ENCODE data around the gene CALHM3. TPM values are rescaled to one million over a fixed set of nuclear protein-coding genes. Genes with fewer than 3 reads are reported as not detected.

The CALHM3 gene
- total and polyA plus RNA-seq, 2 donors (not counting 3 experiments of a cell fraction or from before 2014, with no cell fraction given), result not detected

DNA sequence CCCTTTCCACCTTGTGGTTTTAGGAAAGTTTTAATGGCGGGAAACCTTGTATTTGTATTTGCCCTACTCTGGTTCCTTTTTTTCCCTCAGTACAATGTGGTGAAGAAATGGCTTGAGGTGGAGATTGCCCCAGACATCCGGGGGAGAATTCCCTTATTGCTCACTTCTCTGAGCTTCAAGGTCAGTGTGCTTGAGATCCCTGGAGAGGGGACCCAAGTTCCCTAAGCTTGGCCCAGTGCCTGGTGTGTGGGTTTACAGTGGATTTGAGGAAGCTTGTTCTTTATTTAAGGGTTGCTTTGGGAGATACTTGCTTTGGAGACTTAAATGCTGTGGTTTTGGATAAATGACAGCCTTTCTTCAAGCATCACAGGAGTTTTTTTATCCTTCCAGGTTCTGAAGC, 45.2 kb downstream of the CALHM3 start:
- DNase-seq (ENCODE audit: low read depth, low spot score), result no peak
- dilution Hi-C loops (cut with MboI; ENCODE audit: extremely low pct_ligation_motif_present, low sequenced_read_pairs), result no loop called here
- no TSS peak for BruUV-seq (replicated peaks)
- H3K9me3 ChIP-seq (replicated peaks; ENCODE audit: control insufficient read depth, insufficient read depth, low read length), result no peaks in the 10 kb centered on the region
- peaks cover 5% of the 10 kb centered on the region for H3K4me1 ChIP-seq (ENCODE audit: control insufficient read depth, extremely low read depth, insufficient read depth, low read length)
- FAIRE-seq, result no peak
- no peaks in the 10 kb centered on the region for H4K20me1 ChIP-seq (replicated peaks; ENCODE audit: control insufficient read depth, extremely low read depth, insufficient read depth, low read length)
- CTCF ChIA-PET, result no interaction called here
- no peak overlapping the region for H3K4me3 ChIP-seq (replicated peaks in 1 of 3; ENCODE audit: insufficient read depth in 1 of 3, low read depth in 1 of 3, low read length in 3 of 3)
- intact Hi-C loops (cut with micrococcal nuclease), result loop anchor here (5.0 kb wide), 1 partner anchor 48 kb away; no protein-coding TSS in a partner anchor
- H3K27ac ChIP-seq (ENCODE audit: insufficient read depth, low read depth, low read length), result no peak overlapping the region
- H3K9ac ChIP-seq (replicated peaks; ENCODE audit: extremely low read depth, insufficient read depth, low read length), result no peak overlapping the region
- no peaks in the 10 kb centered on the region for H3K27me3 ChIP-seq (ENCODE audit: control insufficient read depth in 2 of 2, insufficient read depth in 2 of 2, low read length in 2 of 2)
- no peaks in the 10 kb centered on the region for H3K9me1 ChIP-seq (replicated peaks; ENCODE audit: control insufficient read depth, extremely low read depth, insufficient read depth, low read length)
- no peak overlapping the region for H2AFZ ChIP-seq (ENCODE audit: low read depth, low read length)
- POLR2A ChIA-PET, result interaction anchor here (0.6 kb wide), 1 partner anchor 19 kb away, joined by 3 read pairs; no protein-coding TSS in a partner anchor
- no peak overlapping the region for H3K4me2 ChIP-seq (ENCODE audit: insufficient read depth, low read length)
- H3K79me2 ChIP-seq (ENCODE audit: control insufficient read depth, insufficient read depth, low read length), result no peaks in the 10 kb centered on the region
- TF ChIP-seq JUN (IDR thresholded peaks at IDR 0.05; ENCODE audit: borderline replicate concordance, insufficient read depth, insufficient read length, low read depth) (no peak), MYC (IDR thresholded peaks at IDR 0.05; ENCODE audit: low read depth, low read length) (no peak), FOS (IDR thresholded peaks at IDR 0.05; ENCODE audit: borderline replicate concordance, insufficient read depth, low read length) (no peak), GATA2 (IDR thresholded peaks at IDR 0.05; ENCODE audit: insufficient read depth, insufficient read length, low read depth, low read length) (no peak), EZH2 (IDR thresholded peaks at IDR 0.05; ENCODE audit: borderline replicate concordance, low read depth, low read length, severe bottlenecking) (no peak), POLR2A (IDR thresholded peaks at IDR 0.05; ENCODE audit: low read depth, low read length) (no peak), POLR2AphosphoS5 (IDR thresholded peaks at IDR 0.05; ENCODE audit: insufficient read depth, low read depth, low read length) (no peak)
- TF ChIP-seq, protein P1, sequence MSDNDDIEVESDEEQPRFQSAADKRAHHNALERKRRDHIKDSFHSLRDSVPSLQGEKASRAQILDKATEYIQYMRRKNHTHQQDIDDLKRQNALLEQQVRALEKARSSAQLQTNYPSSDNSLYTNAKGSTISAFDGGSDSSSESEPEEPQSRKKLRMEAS (IDR thresholded peaks at IDR 0.05; ENCODE audit: insufficient read depth, insufficient read length), result no peak
- TF ChIP-seq, protein P2, sequence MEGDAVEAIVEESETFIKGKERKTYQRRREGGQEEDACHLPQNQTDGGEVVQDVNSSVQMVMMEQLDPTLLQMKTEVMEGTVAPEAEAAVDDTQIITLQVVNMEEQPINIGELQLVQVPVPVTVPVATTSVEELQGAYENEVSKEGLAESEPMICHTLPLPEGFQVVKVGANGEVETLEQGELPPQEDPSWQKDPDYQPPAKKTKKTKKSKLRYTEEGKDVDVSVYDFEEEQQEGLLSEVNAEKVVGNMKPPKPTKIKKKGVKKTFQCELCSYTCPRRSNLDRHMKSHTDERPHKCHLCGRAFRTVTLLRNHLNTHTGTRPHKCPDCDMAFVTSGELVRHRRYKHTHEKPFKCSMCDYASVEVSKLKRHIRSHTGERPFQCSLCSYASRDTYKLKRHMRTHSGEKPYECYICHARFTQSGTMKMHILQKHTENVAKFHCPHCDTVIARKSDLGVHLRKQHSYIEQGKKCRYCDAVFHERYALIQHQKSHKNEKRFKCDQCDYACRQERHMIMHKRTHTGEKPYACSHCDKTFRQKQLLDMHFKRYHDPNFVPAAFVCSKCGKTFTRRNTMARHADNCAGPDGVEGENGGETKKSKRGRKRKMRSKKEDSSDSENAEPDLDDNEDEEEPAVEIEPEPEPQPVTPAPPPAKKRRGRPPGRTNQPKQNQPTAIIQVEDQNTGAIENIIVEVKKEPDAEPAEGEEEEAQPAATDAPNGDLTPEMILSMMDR (IDR thresholded peaks at IDR 0.05; ENCODE audit: extremely low read depth in 1 of 2, insufficient read depth in 1 of 2, low read depth in 1 of 2, low read length in 2 of 2), result no peak
- peaks cover 14 to 39% of the 10 kb centered on the region in 2 experiments for H3K36me3 ChIP-seq (ENCODE audit: control insufficient read depth in 2 of 2, extremely low read depth in 1 of 2, insufficient read depth in 2 of 2, low read length in 2 of 2)
